ENCODE data around the gene CIPC.

Gene CIPC

GRCh38 chr14:77158175-77158881 lies 60.3 kb downstream of the CIPC start:
- no peak for DNase-seq

- no peak for DNase-seq
Measured at GRCh38 chr14:77158882-77159255, 60.8 kb downstream of the CIPC start.

- DNase-seq, result no peak
Measured at GRCh38 chr14:77161011-77161410, 63.0 kb downstream of the CIPC start.
